HCT116 (cell line): ENCODE data around the gene CAB39. TPM values are rescaled to one million over a fixed set of nuclear protein-coding genes. Genes with fewer than 3 reads are reported as not detected.
A peak's percentile ranks its signal among the peaks of the same experiment; 100 is the strongest.

ENCODE experiments used
- ATAC-seq: fragments of 200-7000 bp; cut with Tn5 transposase; 2 replicates; pipeline ENCODE4 v1.9.1; 2020; ENCODE audit warnings: mild to moderate bottlenecking, moderate library complexity
- BruUV-seq: library from RNA; stranded (reverse); fragments of 400-500 nt; replicated peaks from 2 replicates; lab custom pipeline; 2021; lab: Mats Ljungman, UMichigan
- CTCF ChIA-PET: fragments of 300-600 bp; sonication (Branson Sonifier 250); formaldehyde crosslinking; loops from one replicate; lab custom pipeline; 2021; ENCODE audit warnings: antibody characterized with exemption; lab: Charles Lee
- POLR2A ChIA-PET: fragments of 300-600, 350-600 bp; sonication (Branson Sonifier 250); formaldehyde crosslinking; loops from one replicate; lab custom pipeline; 2021; ENCODE audit warnings: antibody characterized with exemption; lab: Charles Lee
- RAD21 ChIA-PET, 2 experiments: fragments of 300-600 bp; sonication (Branson Sonifier 250); formaldehyde crosslinking; loops; one replicate each; lab custom pipeline; 2023; ENCODE audit warnings: low total read pairs in 2 of 2; ENCODE audit not compliant: uncharacterized antibody in 2 of 2, unreplicated experiment in 2 of 2, low non-redundant PET in 1 of 2; lab: Charles Lee
- DNase-seq: peaks from one replicate; pipeline ENCODE4 v3.0.0-alpha.2; 2010; ENCODE audit warnings: low read depth, low spot score
- H2AFZ ChIP-seq: fragments of 200-600 bp; shearing (Covaris generic), sonication (generic); 2 replicates; pipeline ENCODE4 v1.6.1; 2017; ENCODE audit warnings: low read depth, mixed run types, mixed read lengths, antibody characterized with exemption, low read length; ENCODE audit not compliant: poor library complexity, severe bottlenecking
- H3K27ac ChIP-seq: 2 replicates; pipeline ENCODE4 v1.5.1; 2012; ENCODE audit warnings: low read depth, low read length
- H3K27me3 ChIP-seq: fragments of 200-600 bp; sonication (generic); 2 replicates; pipeline ENCODE4 v1.6.1; 2016; ENCODE audit warnings: mixed run types, low read length, mixed read lengths; ENCODE audit not compliant: insufficient read depth
- H3K36me3 ChIP-seq, 2 experiments: fragments of 200-500 bp in 1 of 2; fragments of 200-600 bp in 1 of 2; sonication (Bioruptor generic) in 1 of 2; sonication (generic) in 1 of 2; 2 replicates each; pipeline versions ENCODE4 v1.5.1 to v1.6.1; 2014 to 2016; ENCODE audit warnings: low read length in 2 of 2, inconsistent platforms in 1 of 2, mixed read lengths in 1 of 2, mixed run types in 1 of 2; ENCODE audit not compliant: insufficient read depth in 2 of 2, control insufficient read depth in 1 of 2
- H3K4me1 ChIP-seq, 2 experiments: fragments of 200-600 bp in 1 of 2; sonication (generic) in 1 of 2; 2 replicates each; pipeline versions ENCODE4 v1.5.1 to v1.6.1; 2012 to 2017; ENCODE audit warnings: low read length in 2 of 2, inconsistent platforms in 1 of 2, mild to moderate bottlenecking in 1 of 2, mixed read lengths in 1 of 2, mixed run types in 1 of 2, moderate library complexity in 1 of 2; ENCODE audit not compliant: insufficient read depth in 2 of 2, control insufficient read depth in 1 of 2
- H3K4me2 ChIP-seq: fragments of 200-600 bp; sonication (generic); 2 replicates; pipeline ENCODE4 v1.6.1; 2017; ENCODE audit warnings: mixed run types, low read length, mixed read lengths
- H3K4me3 ChIP-seq, 2 experiments: fragments of 200-600 bp in 1 of 2; sonication (generic) in 1 of 2; replicated peaks in 1 of 2; 2 replicates each; pipeline ENCODE4 v1.5.1; 2011 to 2016; ENCODE audit warnings: low read length in 2 of 2, control low read depth in 1 of 2, low read depth in 1 of 2, mild to moderate bottlenecking in 1 of 2, mixed read lengths in 1 of 2, mixed run types in 1 of 2
- H3K79me2 ChIP-seq: fragments of 200-600 bp; sonication (generic); 2 replicates; pipeline ENCODE4 v1.6.1; 2017; ENCODE audit warnings: mild to moderate bottlenecking, mixed run types, low read length, moderate library complexity, mixed read lengths; ENCODE audit not compliant: insufficient read depth
- H3K9ac ChIP-seq: fragments of 200-600 bp; sonication (generic); 2 replicates; pipeline ENCODE4 v1.6.1; 2016; ENCODE audit warnings: low read length, mixed read lengths
- H3K9me2 ChIP-seq: fragments of 200-600 bp; sonication (generic), shearing (Covaris generic); 2 replicates; pipeline ENCODE4 v1.6.1; 2017; ENCODE audit warnings: mixed run types, mild to moderate bottlenecking, moderate library complexity; ENCODE audit not compliant: insufficient read depth
- H3K9me3 ChIP-seq, 2 experiments: fragments of 200-500 bp in 1 of 2; fragments of 200-600 bp in 1 of 2; sonication (Bioruptor generic) in 1 of 2; sonication (generic) in 1 of 2; 2 replicates each; pipeline ENCODE4 v1.6.1; 2014 to 2017; ENCODE audit warnings: low read length in 2 of 2, mixed read lengths in 2 of 2, inconsistent platforms in 1 of 2, low read depth in 1 of 2, mild to moderate bottlenecking in 1 of 2, mixed run types in 1 of 2, moderate library complexity in 1 of 2; ENCODE audit not compliant: control insufficient read depth in 1 of 2, insufficient read depth in 1 of 2
- H4K20me1 ChIP-seq: fragments of 200-600 bp; sonication (generic), shearing (Covaris generic); 2 replicates; pipeline ENCODE4 v1.6.1; 2017; ENCODE audit warnings: mixed run types, mild to moderate bottlenecking, moderate library complexity; ENCODE audit not compliant: insufficient read depth
- CBX3 ChIP-seq: IDR thresholded peaks from 2 replicates; pipeline ENCODE4 v1.6.1; 2012; ENCODE audit warnings: low read depth
- POLR2A ChIP-seq: IDR thresholded peaks from 2 replicates; pipeline ENCODE4 v1.7.0; 2011; ENCODE audit warnings: borderline replicate concordance; ENCODE audit not compliant: insufficient read depth, insufficient read length; ENCODE audit errors: extremely low read depth
- intact Hi-C: fragments of 100-400 bp; cut with micrococcal nuclease; formaldehyde crosslinking; loops from 2 replicates; pipeline ENCODE4 v1.10.0; 2022
- total RNA-seq: library from RNA; stranded (reverse); gene quantifications from one replicate; pipeline ENCODE4 v1.2.1, GENCODE V29; 2021; ENCODE audit not compliant: unreplicated experiment
- TF ChIP-seq, protein P1 (sequence below): IDR thresholded peaks from 2 replicates; pipeline ENCODE4 v1.6.1; 2012
- TF ChIP-seq, protein P2 (sequence below), 3 experiments: fragments of 200-600 bp in 1 of 3; sonication (generic) in 1 of 3; IDR thresholded peaks in 2 of 3; conservative IDR thresholded peaks in 1 of 3; 2 replicates each; pipeline ENCODE4 v1.5.1; 2012 to 2017; ENCODE audit warnings: low read depth in 2 of 3, low read length in 2 of 3, antibody characterized with exemption in 1 of 3, borderline replicate concordance in 1 of 3, control low read depth in 1 of 3, mild to moderate bottlenecking in 1 of 3, mixed read lengths in 1 of 3, mixed run types in 1 of 3, moderate library complexity in 1 of 3; ENCODE audit not compliant: insufficient read depth in 1 of 3

Gene CAB39
- total RNA-seq, 1 experiment from 2014 or later, result 63.6 TPM

DNA sequence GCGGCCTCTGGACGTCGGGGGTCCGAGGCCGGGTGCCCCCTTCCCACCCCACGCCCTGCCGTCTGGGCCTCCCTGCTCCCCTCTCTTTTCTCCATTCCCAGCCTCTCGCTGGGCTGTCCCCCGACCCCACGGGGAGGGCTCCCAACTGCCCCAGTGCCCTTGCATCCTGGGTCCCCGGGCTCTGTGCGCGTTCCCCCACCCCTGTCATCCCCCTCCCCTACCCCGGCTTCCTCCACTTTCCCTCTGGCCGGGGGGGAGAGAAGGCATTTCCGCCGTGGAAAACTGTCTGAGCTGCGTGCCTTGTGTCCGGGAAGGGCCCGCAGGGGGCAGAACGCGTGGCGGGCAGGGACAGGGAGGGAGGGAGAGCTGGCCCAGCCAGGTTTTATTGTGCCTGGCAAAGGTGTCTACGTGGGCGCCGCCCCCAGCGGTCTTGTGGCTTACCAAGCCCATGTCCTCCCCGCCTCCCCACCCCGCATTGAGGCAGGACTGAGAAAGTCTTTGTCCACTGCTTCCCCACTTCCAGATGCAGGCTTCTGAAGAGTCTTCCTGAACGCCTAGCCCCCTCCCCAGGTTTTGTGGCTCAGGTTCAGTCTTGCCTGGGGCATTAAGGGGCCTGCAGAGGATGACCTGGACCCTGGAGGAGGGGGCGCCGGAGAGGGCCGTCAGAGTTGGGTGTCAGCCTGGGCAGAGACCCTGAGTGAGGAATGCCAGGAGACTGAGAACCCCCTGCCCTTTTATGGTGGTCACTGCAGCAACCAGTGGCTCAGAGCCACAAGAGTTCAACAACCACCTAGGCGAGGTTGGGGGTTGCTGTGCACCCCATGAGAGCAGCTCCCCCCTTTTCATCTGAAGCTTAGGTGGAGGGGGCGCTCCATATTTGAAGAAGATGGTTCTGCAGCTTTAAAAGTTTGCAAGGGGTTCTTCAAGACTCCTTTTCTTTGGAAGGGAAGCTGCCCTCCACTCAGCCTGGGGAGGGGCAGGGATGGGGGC lies 153.4 kb downstream of the CAB39 start:
- intact Hi-C loops, result no loop called here
- DNase-seq, result no peak

More for the DNA sequence above, 153.4 kb downstream of the CAB39 start:
- Histone ChIP-seq H4K20me1 (no peaks in the 10 kb centered on the region), H3K4me3 (peak overlapping the region; percentile 80 to 92), H3K27me3 (no peaks in the 10 kb centered on the region), H3K4me1 (peaks cover 24 to 34% of the 10 kb centered on the region in 2 experiments), H3K9ac (peak overlapping the region; percentile 80), H2AFZ (no peak overlapping the region), H3K4me2 (peak overlapping the region; percentile 98), H3K27ac (peak overlapping the region; percentile 6; the same call in 1 of the 2 replicates), H3K79me2 (peaks cover 6% of the 10 kb centered on the region; the same call in 1 of the 2 replicates), H3K9me3 (no peaks in the 10 kb centered on the region), H3K9me2 (no peaks in the 10 kb centered on the region), H3K36me3 (no peaks in the 10 kb centered on the region; a peak in 1 of 4 replicates)
- no TSS peak for BruUV-seq
- POLR2A ChIA-PET, result no interaction called here
- TF ChIP-seq CBX3, result no peak
- TF ChIP-seq, protein P1, sequence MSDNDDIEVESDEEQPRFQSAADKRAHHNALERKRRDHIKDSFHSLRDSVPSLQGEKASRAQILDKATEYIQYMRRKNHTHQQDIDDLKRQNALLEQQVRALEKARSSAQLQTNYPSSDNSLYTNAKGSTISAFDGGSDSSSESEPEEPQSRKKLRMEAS, result peak; percentile 44; the same call in 1 of the 2 replicates
- TF ChIP-seq, protein P2, sequence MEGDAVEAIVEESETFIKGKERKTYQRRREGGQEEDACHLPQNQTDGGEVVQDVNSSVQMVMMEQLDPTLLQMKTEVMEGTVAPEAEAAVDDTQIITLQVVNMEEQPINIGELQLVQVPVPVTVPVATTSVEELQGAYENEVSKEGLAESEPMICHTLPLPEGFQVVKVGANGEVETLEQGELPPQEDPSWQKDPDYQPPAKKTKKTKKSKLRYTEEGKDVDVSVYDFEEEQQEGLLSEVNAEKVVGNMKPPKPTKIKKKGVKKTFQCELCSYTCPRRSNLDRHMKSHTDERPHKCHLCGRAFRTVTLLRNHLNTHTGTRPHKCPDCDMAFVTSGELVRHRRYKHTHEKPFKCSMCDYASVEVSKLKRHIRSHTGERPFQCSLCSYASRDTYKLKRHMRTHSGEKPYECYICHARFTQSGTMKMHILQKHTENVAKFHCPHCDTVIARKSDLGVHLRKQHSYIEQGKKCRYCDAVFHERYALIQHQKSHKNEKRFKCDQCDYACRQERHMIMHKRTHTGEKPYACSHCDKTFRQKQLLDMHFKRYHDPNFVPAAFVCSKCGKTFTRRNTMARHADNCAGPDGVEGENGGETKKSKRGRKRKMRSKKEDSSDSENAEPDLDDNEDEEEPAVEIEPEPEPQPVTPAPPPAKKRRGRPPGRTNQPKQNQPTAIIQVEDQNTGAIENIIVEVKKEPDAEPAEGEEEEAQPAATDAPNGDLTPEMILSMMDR (IDR thresholded peaks at IDR 0.05 in 2 of 3, conservative IDR thresholded peaks at IDR 0.05 in 1 of 3; ENCODE audit: borderline replicate concordance in 1 of 3, insufficient read depth in 1 of 3, low read depth in 2 of 3, low read length in 2 of 3), result 0 out of 6 replicates have a peak, but pooled peaks of 1 of the 3 experiments have one; percentile 10
- TF ChIP-seq POLR2A, result no peak
- RAD21 ChIA-PET, result no interaction called here
- peak; percentile 49 for ATAC-seq
- CTCF ChIA-PET, result interaction anchor here (1.0 to 1.2 kb wide), 3 partner anchors 10 to 22 kb away, joined by 3 to 5 read pairs (median 3); no protein-coding TSS in a partner anchor
